ENCODE measurements around the gene NEDD4L.

The NEDD4L gene

DNA sequence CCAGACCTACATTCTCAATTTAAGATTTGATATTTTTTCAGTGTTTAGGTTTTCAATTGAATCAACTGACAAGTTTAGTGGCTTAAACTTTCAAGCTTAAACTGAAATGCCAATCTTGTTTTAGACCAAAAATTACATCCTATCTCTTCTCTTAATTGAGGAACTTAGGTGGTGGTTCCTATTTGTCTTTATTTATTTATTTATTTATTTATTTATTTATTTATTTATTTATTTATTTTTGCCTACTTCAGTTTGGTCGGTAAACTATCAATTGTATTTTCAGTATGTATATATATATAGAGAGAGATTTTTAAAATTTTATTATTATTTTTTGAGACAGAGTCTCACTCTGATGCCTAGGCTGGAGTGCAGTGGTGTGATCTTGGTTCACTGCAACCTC, 68.1 kb downstream of the NEDD4L start:
- Histone ChIP-seq H2AFZ (ENCODE audit: low read depth, low read length, severe bottlenecking) (no peak overlapping the region), H3K27me3 (ENCODE audit: low read length) (no peaks in the 10 kb centered on the region), H4K20me1 (ENCODE audit: low read depth, low read length) (peaks cover 5% of the 10 kb centered on the region; the same call in 1 of the 2 replicates), H3K79me2 (ENCODE audit: insufficient read depth, low read length) (no peaks in the 10 kb centered on the region), H3K27ac (ENCODE audit: low read depth, low read length) (no peak overlapping the region), H3K4me2 (ENCODE audit: low read depth, low read length, poor library complexity, severe bottlenecking) (no peak overlapping the region), H3K9ac (ENCODE audit: low read length) (no peak overlapping the region), H3K36me3 (ENCODE audit: low read length) (no peaks in the 10 kb centered on the region), H3K4me3 (ENCODE audit: insufficient read depth, low read length, poor library complexity, severe bottlenecking) (no peak overlapping the region), H3F3A (ENCODE audit: insufficient read depth) (no peaks in the 10 kb centered on the region), H3K9me2 (replicated peaks; ENCODE audit: insufficient read depth, low read length) (no peaks in the 10 kb centered on the region), H3K9me3 (ENCODE audit: insufficient read depth, low read length) (no peaks in the 10 kb centered on the region)
- TF ChIP-seq, protein P1, sequence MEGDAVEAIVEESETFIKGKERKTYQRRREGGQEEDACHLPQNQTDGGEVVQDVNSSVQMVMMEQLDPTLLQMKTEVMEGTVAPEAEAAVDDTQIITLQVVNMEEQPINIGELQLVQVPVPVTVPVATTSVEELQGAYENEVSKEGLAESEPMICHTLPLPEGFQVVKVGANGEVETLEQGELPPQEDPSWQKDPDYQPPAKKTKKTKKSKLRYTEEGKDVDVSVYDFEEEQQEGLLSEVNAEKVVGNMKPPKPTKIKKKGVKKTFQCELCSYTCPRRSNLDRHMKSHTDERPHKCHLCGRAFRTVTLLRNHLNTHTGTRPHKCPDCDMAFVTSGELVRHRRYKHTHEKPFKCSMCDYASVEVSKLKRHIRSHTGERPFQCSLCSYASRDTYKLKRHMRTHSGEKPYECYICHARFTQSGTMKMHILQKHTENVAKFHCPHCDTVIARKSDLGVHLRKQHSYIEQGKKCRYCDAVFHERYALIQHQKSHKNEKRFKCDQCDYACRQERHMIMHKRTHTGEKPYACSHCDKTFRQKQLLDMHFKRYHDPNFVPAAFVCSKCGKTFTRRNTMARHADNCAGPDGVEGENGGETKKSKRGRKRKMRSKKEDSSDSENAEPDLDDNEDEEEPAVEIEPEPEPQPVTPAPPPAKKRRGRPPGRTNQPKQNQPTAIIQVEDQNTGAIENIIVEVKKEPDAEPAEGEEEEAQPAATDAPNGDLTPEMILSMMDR (IDR thresholded peaks at IDR 0.05; ENCODE audit: insufficient read depth, low read length, poor library complexity, severe bottlenecking), result no peak
- no peak for TF ChIP-seq EZH2phosphoT487 (conservative IDR thresholded peaks at IDR 0.05; ENCODE audit: low read length)

DNA sequence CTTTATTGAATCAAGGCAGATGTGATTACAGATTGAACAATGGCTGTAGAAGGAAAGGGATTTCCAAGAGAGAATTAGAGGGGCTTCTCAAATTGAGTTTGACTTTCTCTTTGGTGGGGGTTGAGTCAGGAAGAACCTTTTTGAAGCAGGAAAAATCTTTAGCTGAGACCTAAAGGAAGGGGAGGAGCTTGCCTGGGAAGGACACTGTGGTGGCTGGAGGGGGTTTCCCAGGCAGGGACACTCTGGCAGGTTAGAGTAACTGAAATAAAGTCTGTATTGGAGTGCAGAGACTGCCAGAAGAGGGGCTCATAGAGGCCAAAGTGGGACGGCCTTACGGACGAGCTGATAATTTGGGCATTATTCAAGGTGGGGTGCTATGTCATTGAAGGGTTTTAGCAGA, 69.3 kb downstream of the NEDD4L start:
- Histone ChIP-seq H3K27me3 (ENCODE audit: low read length) (no peaks in the 10 kb centered on the region), H3K27ac (ENCODE audit: low read depth, low read length) (no peak overlapping the region), H3K9me2 (replicated peaks; ENCODE audit: insufficient read depth, low read length) (no peaks in the 10 kb centered on the region), H3K36me3 (ENCODE audit: low read length) (no peaks in the 10 kb centered on the region), H3K9ac (ENCODE audit: low read length) (no peak overlapping the region), H3K9me3 (ENCODE audit: insufficient read depth, low read length) (no peaks in the 10 kb centered on the region), H2AFZ (ENCODE audit: low read depth, low read length, severe bottlenecking) (no peak overlapping the region), H4K20me1 (ENCODE audit: low read depth, low read length) (peaks cover 5% of the 10 kb centered on the region; the same call in 1 of the 2 replicates), H3K4me2 (ENCODE audit: low read depth, low read length, poor library complexity, severe bottlenecking) (no peak overlapping the region), H3K4me3 (ENCODE audit: insufficient read depth, low read length, poor library complexity, severe bottlenecking) (no peak overlapping the region), H3F3A (ENCODE audit: insufficient read depth) (no peaks in the 10 kb centered on the region), H3K79me2 (ENCODE audit: insufficient read depth, low read length) (no peaks in the 10 kb centered on the region)
- TF ChIP-seq, protein P1 (IDR thresholded peaks at IDR 0.05; ENCODE audit: insufficient read depth, low read length, poor library complexity, severe bottlenecking), result no peak
- no peak for TF ChIP-seq EZH2phosphoT487 (conservative IDR thresholded peaks at IDR 0.05; ENCODE audit: low read length)

- Histone ChIP-seq H3F3A (ENCODE audit: insufficient read depth) (no peaks in the 10 kb centered on the region), H3K4me3 (ENCODE audit: insufficient read depth, low read length, poor library complexity, severe bottlenecking) (no peak overlapping the region), H3K4me2 (ENCODE audit: low read depth, low read length, poor library complexity, severe bottlenecking) (no peak overlapping the region), H3K36me3 (ENCODE audit: low read length) (no peaks in the 10 kb centered on the region), H4K20me1 (ENCODE audit: low read depth, low read length) (peaks cover 5% of the 10 kb centered on the region; the same call in 1 of the 2 replicates), H2AFZ (ENCODE audit: low read depth, low read length, severe bottlenecking) (no peak overlapping the region), H3K79me2 (ENCODE audit: insufficient read depth, low read length) (no peaks in the 10 kb centered on the region), H3K27ac (ENCODE audit: low read depth, low read length) (no peak overlapping the region), H3K9ac (ENCODE audit: low read length) (no peak overlapping the region), H3K27me3 (ENCODE audit: low read length) (no peaks in the 10 kb centered on the region), H3K9me3 (ENCODE audit: insufficient read depth, low read length) (no peaks in the 10 kb centered on the region), H3K9me2 (replicated peaks; ENCODE audit: insufficient read depth, low read length) (no peaks in the 10 kb centered on the region)
- TF ChIP-seq, protein P1 (IDR thresholded peaks at IDR 0.05; ENCODE audit: insufficient read depth, low read length, poor library complexity, severe bottlenecking), result no peak
- TF ChIP-seq EZH2phosphoT487 (conservative IDR thresholded peaks at IDR 0.05; ENCODE audit: low read length), result no peak
Measured at GRCh38 chr18:58114766-58115165, 70.7 kb downstream of the NEDD4L start.
